Lower leg skin (tissue), 3 donors: Measurements from ENCODE around the gene FBRSL1.

Source experiments
- CTCF ChIP-seq, 3 donors: fragments of 450-650 bp; IDR thresholded peaks; one replicate each; pipeline ENCODE4 v1.5.1; 2016; ENCODE audit warnings: antibody characterized with exemption in 3 of 3, mild to moderate bottlenecking in 3 of 3, moderate library complexity in 2 of 3
- POLR2A ChIP-seq, 2 donors: fragments of 450-650 bp; IDR thresholded peaks; one replicate each; pipeline ENCODE4 v1.6.1; 2016 to 2017; ENCODE audit warnings: antibody characterized with exemption in 2 of 2, mild to moderate bottlenecking in 1 of 2, moderate library complexity in 1 of 2

DNA sequence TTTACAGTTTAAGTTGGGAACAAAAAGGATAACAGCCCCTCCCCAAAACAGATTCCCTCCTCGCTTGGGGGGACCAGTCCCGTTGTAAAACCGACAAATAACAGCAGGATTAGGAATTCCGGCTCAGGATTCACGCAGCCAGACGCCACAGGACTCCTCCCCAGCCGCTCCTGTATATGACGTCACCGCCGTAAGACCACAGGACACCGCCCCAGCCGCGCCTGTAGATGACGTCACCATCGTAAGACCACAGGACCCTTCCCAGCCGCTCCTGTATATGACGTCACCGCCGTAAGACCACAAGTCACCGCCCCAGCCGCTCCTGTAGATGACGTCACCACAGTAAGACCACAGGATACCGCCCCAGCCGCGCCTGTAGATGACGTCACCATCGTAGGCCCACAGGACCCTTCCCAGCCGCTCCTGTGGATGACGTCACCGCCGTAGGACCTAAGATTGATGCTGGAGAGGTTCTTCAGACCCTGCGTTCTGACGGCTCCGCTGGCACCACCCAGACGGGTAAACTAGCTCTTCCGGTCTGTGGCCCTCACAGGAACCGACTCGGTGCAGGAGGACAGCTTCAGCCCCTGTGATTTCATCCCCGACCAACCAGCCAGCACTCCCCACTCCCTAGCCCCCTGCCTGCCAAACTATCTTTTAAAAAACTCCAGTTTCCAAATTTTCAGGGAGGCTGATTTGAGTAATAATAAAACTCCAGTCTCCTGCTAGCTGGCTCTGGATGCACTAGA lies 43.9 kb upstream of the FBRSL1 start:
- no peak for TF ChIP-seq POLR2A (IDR thresholded peaks at IDR 0.05)
- TF ChIP-seq CTCF (IDR thresholded peaks at IDR 0.05), result no peak
